AG04449 (cell line): ENCODE measurements around the gene DMRT1.

Experiments
- CTCF ChIA-PET: fragments of 350-600 bp; formaldehyde crosslinking; extraction: SDS; loops from one replicate; lab custom pipeline; 2021; ENCODE audit warnings: antibody characterized with exemption; lab: Yijun Ruan, JAX
- POLR2A ChIA-PET: fragments of 400-600, 350-600 bp; formaldehyde crosslinking; extraction: SDS; loops from one replicate; lab custom pipeline; 2020; ENCODE audit warnings: antibody characterized with exemption, inconsistent platforms; lab: Yijun Ruan, JAX
- DNase-seq: peaks from one replicate; pipeline ENCODE4 v3.0.0-alpha.2; 2010; ENCODE audit warnings: low read depth, low spot score
- H3K4me3 ChIP-seq: 2 replicates; pipeline ENCODE4 v1.5.1; 2011; ENCODE audit warnings: low read depth, mild to moderate bottlenecking, control low read depth, low read length
- TF ChIP-seq, protein P1 (sequence below): IDR thresholded peaks from one replicate; pipeline ENCODE4 v1.5.1; 2011; ENCODE audit warnings: mild to moderate bottlenecking, moderate library complexity, low read length, control low read depth, inconsistent platforms; ENCODE audit not compliant: insufficient read depth; ENCODE audit errors: missing control alignments

DMRT1 gene

DNA sequence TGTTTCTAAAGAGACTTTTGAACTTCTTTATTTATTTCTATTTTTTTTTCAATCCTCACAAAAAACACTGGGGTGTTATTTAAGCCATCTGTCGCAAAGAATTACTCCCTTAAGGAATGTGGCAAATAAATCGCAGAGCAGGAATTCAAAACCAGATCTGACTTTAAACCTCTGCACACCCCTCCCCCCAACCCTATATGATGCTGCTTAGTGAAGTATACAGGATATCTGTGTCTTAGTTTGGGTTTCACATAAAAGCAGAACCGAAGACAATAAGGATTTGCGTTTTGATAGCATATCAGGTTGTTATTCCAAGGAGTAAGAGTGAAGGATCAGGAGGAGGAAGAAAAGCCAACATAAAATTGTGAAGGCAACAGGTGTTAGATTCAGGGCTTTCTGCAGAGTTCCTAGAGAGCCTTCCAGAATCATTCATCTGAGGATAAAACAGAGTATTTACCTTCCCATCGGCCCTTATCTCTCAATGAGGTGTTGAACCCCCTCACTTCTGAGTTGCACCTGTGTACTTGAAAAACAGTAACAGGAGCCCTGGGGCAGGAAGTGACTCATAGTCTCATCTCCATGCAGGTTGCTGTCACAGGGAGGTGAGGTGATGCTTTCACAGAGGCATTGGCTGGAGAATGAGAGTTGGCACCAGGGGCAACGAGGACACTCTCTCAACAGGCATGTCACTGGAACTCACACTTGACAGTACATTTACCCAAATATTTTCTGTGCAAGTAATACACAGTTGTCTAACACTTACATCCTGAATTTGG lies 101.5 kb downstream of the DMRT1 start:
- CTCF ChIA-PET: no interaction called here
- POLR2A ChIA-PET: no interaction called here
- no peak overlapping the region for H3K4me3 ChIP-seq
- TF ChIP-seq, protein P1, sequence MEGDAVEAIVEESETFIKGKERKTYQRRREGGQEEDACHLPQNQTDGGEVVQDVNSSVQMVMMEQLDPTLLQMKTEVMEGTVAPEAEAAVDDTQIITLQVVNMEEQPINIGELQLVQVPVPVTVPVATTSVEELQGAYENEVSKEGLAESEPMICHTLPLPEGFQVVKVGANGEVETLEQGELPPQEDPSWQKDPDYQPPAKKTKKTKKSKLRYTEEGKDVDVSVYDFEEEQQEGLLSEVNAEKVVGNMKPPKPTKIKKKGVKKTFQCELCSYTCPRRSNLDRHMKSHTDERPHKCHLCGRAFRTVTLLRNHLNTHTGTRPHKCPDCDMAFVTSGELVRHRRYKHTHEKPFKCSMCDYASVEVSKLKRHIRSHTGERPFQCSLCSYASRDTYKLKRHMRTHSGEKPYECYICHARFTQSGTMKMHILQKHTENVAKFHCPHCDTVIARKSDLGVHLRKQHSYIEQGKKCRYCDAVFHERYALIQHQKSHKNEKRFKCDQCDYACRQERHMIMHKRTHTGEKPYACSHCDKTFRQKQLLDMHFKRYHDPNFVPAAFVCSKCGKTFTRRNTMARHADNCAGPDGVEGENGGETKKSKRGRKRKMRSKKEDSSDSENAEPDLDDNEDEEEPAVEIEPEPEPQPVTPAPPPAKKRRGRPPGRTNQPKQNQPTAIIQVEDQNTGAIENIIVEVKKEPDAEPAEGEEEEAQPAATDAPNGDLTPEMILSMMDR: no peak
- no peak for DNase-seq

- no peak for DNase-seq
- TF ChIP-seq, protein P1: no peak
- ChIA-PET CTCF (no interaction called here), POLR2A (no interaction called here)
- H3K4me3 ChIP-seq: no peak overlapping the region
Measured at GRCh38 chr9:947985-948384, 106.5 kb downstream of the DMRT1 start.

DNA sequence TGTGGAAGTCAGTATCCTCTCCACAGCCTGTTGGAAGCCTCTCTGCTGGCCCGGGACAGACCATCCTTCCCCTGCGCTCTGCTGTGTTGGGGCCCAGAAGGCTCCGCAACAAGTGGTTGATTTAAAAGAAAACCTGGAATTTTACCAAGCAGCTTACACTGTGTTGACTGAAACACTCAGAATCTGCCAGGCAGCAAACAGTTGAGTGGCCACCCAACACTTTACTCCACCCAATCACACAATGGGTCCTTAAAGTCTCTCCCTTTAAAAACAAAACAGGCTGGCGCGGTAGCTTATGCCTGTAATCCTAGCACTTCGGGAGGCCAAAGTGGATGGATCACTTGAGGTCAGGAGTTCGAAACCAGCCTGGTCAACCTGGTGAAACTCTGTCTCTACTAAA lies 107.0 kb downstream of the DMRT1 start:
- POLR2A ChIA-PET: no interaction called here
- TF ChIP-seq, protein P1: no peak
- no peak for DNase-seq
- H3K4me3 ChIP-seq: no peak overlapping the region
- CTCF ChIA-PET: no interaction called here

GRCh38 chr9:950139-950538 lies 108.6 kb downstream of the DMRT1 start:
- TF ChIP-seq, protein P1: no peak
- CTCF ChIA-PET: no interaction called here
- H3K4me3 ChIP-seq: no peak overlapping the region
- DNase-seq: no peak
- POLR2A ChIA-PET: no interaction called here

- DNase-seq: no peak
- H3K4me3 ChIP-seq: no peak overlapping the region
- TF ChIP-seq, protein P1: no peak
- CTCF ChIA-PET: no interaction called here
- POLR2A ChIA-PET: no interaction called here
Measured at GRCh38 chr9:952546-952945, 111.0 kb downstream of the DMRT1 start.

DNA sequence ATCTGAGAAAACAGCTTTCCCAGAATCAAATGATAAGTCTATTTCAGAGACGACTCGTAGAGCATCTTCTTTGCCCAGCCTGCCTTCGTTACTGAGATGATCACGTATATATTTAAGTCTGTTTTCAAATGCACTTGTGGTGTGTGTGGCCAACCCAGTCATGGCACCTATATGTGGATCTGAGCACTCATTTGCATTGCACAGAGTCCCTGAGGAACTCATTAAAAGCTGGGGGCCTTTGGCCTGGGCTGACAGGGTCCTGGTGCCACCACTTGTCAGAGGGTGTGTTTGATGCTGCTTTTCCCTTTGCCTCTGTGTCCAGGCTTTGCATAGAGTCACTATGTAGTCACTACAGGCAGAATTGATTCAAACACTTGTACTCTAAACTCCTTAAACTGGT lies 117.6 kb downstream of the DMRT1 start:
- ChIA-PET POLR2A (no interaction called here), CTCF (no interaction called here)
- TF ChIP-seq, protein P1: no peak
- DNase-seq: no peak
- no peak overlapping the region for H3K4me3 ChIP-seq
